GM12872 (cell line): Measurements from ENCODE around the gene TTLL10.

ENCODE experiments used
- CTCF ChIP-seq: IDR thresholded peaks from 3 replicates; pipeline ENCODE4 v1.5.1; 2011; ENCODE audit warnings: low read depth, mild to moderate bottlenecking, low read length, moderate library complexity; ENCODE audit not compliant: insufficient read depth

TTLL10 gene

DNA sequence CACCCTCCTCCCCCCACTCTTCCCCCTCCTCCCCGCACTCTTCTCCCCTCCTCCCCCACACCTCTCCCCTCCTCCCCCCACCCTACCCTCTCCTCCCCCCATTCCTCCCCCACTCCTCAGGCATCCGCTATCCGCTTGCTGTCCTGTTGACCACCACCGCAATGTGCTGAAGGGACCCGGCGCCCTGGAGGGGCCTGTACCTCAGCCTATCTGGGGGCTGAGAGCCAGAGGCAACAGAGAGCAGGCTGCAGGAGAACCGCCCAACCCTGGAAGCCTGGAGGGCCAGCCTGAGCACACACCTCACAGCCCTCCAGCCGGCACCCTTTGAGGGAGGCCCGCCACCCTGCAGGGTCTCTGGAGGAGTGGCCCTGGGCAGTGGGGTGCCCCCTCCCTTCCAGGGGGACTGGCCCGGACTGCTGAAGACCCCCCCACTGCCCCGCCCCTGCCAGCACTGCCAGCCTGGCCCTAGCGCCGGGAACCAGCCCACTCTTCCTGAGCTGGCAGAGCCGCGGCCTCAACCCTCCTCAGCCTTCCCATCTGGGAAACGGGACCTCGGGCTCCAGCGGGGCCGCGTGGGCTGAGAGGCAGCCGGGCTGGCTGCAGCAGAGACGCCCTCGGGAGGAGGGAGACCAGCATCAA, 71.6 kb downstream of the TTLL10 start:
- no peak for TF ChIP-seq CTCF

DNA sequence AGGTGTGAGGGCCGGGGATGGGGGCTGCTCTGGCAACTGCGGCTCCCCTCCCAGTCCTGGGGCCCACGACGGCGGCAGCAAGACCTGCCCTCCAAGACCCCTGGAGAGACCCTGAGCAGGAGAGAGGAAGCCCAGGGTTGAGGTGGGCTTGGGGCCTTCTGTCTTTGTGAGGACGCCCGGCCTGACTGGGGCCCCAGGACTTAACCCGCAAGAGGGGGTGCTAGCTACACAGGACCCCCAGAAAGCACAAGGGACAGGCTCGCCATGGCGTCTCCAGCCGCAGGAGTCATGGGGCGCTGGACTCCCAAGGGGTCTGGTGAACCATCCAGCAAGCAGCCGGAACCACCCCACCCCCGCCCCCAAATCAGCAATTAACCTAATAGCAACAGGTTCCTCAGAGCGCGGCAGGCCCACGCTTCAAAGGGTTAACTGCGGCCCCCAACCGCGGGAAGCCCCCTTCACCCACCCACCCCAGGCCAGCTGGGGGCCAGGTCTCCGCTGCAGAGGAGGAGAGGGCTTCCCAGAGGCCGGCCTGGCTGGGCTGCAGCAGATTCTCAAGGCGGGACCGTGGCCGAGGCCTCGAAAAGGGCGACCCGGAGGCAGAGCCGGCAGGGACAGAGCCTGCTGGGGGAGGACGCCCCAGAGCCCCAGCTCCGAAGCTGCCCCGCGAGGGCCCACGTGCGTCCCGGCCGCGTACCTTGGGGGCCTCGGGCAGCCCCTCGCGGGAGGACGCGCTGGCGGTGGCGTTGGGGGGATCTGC, 72.3 kb downstream of the TTLL10 start:
- no peak for TF ChIP-seq CTCF

- no peak for TF ChIP-seq CTCF
Measured at GRCh38 chr1:1246577-1247340, 73.1 kb downstream of the TTLL10 start, which contains the start of gene C1QTNF12. TSS of gene C1QTNF12 (minus strand) at chr1:1246722. CDS start at chr1:1246690, 32 bp downstream.

GRCh38 chr1:1247341-1247913, 73.7 kb downstream of the TTLL10 start:
- TF ChIP-seq CTCF, result no peak
